Sciatic nerve (tissue), 2 donors: ENCODE measurements around the gene ABHD10. TPM values are rescaled to one million over a fixed set of nuclear protein-coding genes. Genes with fewer than 3 reads are reported as not detected.

Experiments
- ATAC-seq: fragments of 200-7000 bp; cut with Tn5 transposase; one replicate; pipeline ENCODE4 v1.9.1; 2020; ENCODE audit warnings: mild to moderate bottlenecking, moderate library complexity
- DNase-seq: peaks from one replicate; pipeline ENCODE4 v3.0.0-alpha.2; 2020; ENCODE audit warnings: low spot score
- intact Hi-C: fragments of 100-400 bp; cut with DNase I; formaldehyde crosslinking; loops from one replicate; pipeline ENCODE4 v1.14.2; 2022
- total RNA-seq: library from RNA; stranded (reverse); fragmentation: NEBNext Ultra II Directional; extraction: Animal tissue kit (Norgen Biotek cat#: 25700); gene quantifications from one replicate; pipeline ENCODE4 v1.2.1, GENCODE V29; 2021
- donor health status: DM: no; HTN: no; CAD: no.
- donor health status: DM: no; HTN: no; CAD: no.

Gene ABHD10
- 27.3 TPM for total RNA-seq

DNA sequence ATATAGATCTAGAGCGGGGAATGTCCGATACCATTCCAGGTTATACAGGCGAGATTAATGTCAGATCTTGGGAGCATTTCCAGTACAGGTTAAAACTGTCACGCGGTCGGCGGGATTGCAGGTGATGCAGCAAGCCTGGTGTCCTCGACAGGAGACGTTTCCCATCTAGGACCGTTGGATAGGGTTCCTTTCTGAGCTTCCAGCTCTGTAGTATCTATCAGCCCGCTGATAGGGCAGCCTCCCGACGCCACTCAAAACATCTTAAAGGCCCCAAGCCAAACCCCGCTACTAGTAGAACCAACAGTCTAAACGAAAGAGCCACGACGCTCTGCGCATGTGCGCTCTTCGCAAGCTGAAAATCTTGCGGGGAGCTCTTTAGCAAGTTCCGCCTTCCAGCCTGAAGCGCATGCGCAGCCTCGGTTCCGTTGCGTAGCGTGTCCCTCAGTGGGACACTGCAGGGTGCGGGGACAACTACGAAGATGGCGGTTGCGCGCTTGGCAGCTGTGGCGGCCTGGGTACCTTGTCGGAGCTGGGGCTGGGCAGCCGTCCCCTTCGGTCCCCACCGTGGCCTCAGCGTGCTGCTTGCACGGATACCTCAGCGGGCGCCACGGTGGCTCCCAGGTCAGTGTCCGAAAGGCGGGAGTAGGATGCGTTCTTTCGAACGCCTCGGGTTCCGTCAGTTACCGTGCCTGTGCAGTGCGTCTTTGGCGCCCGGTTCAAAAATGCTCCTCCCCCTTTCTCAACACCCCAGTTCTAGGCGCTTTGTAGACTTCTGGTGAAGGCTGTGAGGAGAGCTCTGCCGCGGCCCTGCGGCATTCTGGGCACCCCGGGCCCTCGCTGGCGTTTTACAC lies at the start of gene ABHD10:
Gene ABHD10 (plus strand): TSS at position 444 of the 851 bp plus-strand sequence. CDS start 36 bp downstream, at position 480.
- intact Hi-C loops: no loop called here
- peak; percentile 98 for ATAC-seq
- DNase-seq: peak; percentile 99

DNA sequence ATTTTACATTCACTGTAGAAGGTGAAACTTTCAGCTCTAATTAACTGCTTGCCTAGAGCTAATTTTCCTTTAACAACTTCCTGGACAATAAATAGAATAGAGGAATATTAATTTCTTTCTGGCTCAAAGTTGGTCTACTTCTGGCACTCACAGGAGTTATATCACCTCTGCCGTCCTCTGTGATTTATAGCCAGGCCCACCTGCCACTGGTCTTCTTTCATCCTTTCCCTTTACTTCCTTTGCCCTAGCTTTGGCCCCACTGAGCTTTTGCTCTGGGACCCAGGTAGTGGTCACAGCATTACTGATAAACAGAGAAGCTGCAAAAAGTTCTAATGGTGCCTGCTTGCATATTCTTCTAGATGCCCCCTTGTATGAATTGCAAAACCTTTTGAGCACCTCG lies 49.3 kb upstream of the ABHD10 start:
- intact Hi-C loops: no loop called here
- DNase-seq: no peak
- no peak for ATAC-seq

DNA sequence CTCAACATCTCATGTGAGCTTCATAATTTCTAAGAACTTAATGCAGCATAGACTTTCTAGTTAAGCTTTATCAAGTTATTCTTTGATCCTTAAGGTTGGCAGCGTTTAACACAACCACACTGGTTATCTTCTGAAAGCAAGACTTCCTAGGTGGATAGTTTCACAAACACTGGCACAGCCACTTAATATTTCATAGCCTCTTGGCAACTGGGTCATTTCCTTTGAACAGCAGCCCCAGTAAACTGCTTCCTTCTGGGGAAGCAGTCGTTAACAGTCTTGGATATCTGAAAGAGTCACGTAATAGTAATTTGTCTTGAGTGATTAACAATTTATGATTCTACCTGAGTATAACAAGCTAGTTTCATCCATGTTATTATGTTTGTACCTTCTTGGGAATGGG lies 45.9 kb upstream of the ABHD10 start:
- ATAC-seq: no peak
- DNase-seq: no peak
- intact Hi-C loops: no loop called here

DNA sequence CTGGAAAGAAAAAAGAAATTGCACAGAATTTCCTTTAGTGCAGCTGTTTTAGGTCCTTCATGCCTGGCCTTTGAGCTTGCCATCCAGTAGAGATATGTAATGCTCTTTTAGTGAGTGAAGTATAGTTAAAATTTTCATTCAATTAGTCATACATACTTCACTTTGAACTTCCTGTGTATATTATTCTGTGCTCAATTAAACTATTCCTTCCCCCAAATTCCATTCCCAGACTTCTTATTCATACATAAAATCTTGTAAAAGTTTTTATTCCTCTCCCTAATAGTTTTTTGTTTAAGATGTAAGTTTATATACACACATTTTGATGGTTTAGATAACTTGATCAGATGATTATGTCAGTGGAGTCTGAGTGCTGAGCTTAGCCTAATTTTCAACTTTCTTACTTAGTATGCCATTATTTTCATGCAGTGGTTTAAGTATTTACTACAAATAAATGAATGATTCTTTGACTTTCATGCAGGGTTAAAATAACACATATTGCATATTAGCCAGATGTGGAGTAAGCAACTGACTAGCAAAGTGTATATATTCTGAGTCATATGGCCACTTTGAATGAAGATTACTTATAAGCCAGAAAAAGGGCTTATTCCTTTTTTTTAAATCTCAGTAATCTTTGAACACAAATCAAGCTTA lies 42.5 kb upstream of the ABHD10 start:
- no peak for ATAC-seq
- intact Hi-C loops: no loop called here
- no peak for DNase-seq

DNA sequence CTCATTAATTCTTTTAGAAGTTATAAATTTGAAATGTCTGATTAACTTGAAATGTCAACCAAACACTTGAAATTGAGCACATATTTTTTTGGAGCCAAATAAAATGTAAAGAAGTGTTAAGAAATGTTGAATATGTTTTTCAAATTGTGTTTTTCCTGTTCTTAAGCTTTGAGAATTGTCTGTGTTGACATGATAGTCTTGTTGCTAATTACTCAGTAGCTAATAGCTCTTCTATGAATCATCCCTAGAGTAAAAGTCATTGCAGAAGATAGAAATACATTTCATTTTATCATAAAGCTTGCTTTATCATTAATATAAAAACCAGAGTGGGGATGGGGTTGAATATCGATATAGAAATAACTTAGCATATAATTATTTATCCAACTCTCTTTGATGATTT lies 41.9 kb upstream of the ABHD10 start:
- intact Hi-C loops: no loop called here
- DNase-seq: no peak
- ATAC-seq: no peak

DNA sequence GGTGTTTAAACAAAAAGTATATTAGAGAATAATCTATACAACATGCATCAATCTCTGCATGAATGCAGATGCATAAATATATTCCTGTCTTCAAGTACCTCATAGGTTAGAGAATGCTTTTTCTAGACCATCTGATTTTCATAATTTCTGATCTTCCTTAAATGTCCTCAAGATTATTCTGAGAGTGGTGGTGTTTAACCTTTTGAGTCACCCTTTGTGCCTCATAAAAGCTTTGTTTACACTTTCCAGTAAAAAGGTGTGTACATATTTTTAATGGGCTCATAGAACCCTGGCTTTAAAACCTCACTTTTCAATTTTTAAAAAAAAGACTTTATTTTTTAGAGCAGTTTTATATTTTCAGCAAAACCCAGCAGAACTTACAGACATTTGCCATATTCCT lies 41.0 kb upstream of the ABHD10 start:
- ATAC-seq (no peak), DNase-seq (no peak)
- intact Hi-C loops: no loop called here

DNA sequence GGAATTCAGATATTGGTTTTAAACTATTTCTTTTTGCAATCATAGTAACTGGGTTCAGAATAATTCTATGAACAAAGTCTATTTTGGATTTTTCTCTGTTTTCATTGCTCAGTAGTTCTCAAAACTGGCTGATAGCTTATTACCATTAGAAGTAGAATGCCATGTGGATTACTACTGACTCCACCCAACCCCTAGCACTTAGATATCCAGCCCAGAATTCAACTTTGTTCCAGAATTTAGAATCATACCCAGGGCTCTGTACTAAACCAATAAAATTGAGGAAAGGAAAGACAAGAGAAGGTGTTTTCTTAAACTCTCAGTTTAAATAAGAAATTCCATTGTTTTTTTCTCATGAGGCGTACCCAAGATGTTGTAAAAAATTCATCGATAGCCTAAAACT lies 39.0 kb upstream of the ABHD10 start:
- ATAC-seq: no peak
- intact Hi-C loops: no loop called here
- DNase-seq: no peak

DNA sequence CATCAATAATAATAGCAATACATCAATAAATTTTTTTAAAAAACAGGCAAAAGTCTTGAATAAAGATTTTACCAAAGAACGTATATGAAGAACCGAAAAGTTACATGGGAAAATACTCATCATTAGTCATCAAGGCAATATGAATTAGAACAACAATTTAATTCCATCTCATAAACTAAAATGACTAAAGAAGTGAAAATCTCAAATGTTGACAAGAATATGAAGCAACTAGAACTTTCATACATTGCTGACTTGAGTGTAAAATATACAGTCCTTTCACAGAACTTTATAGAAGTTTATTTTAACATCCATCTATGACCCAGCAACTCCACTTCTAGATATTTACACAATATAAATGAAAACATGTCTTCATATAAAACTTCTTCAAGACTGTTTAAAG lies 35.3 kb upstream of the ABHD10 start:
- no peak for DNase-seq
- intact Hi-C loops: no loop called here
- ATAC-seq: no peak

DNA sequence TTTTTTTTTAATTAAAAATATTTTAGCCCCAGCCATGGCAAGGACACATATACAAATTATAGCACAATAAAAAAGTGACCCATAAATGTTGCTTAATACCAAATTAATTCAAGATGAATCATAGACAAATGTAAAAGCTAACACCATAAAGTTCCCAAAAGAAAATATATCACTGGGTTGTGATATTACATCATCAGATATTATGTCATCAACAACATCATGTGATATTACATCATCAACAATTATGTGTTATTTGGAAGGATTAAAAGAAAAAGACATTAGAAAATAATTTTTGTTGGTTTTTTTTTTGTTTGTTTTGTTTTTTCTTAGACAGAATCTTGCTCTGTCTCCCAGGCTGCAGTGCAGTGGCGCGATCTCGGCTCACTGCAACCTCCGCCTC lies 34.5 kb upstream of the ABHD10 start:
- ATAC-seq (no peak), DNase-seq (no peak)
- intact Hi-C loops: no loop called here

DNA sequence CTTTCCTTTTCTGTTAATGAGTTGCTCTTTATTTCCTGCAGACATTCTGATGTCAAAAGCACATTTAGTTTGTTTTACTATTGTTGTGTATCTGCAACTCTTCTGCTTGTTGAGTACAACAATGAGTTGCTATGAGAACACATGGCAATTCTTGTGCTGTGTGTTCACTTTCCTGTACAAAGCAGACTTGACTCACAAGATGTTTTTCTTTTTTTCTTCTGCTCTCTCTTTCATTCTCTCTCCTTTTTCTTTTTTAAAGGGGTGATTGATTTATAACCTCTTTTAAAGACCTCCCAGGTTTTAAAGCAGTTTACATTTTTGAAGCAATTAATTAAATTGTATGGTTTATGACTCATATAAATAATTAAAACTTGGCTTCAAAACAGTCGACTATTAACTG lies 31.6 kb upstream of the ABHD10 start:
- intact Hi-C loops: no loop called here
- DNase-seq (no peak), ATAC-seq (no peak)

DNA sequence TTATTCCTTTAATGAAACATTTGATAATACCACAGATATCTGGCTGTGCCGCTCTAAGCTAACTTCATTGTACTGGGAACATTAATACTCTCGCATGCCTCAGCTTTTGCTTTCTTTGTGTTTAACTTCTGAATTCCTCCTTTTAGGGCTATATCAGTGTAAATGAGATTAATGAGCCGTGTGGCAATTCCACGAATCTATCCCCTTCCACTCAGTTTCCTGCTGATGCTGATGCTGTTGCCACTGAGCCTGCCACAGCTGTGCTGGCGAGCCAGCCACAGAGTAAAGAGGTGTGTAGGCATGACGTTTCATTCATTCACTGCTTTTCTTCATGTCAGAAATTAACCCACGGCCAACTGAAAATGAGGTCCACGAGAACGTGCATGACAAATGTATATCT lies 30.0 kb upstream of the ABHD10 start:
- intact Hi-C loops: no loop called here
- DNase-seq (no peak), ATAC-seq (no peak)

DNA sequence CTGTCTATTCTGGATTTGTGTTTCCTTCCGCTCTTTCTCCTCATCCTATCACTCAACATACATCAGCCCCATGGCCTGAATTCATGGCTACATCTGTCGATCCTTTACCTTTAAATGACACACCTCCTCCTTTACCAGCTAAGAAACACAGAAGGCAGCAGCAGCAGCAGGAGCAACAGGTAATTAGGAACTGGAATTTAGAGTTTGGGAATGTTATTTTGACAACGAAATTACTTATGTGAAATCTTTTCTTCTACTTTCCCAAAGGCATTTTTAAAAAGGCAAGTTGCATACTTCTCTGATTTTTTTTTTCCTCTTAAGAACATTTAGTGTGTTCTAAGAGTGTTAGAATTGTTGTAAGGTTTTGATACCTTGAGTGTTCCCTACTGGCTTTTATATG lies 29.1 kb upstream of the ABHD10 start:
- no peak for ATAC-seq
- intact Hi-C loops: no loop called here
- DNase-seq: no peak

DNA sequence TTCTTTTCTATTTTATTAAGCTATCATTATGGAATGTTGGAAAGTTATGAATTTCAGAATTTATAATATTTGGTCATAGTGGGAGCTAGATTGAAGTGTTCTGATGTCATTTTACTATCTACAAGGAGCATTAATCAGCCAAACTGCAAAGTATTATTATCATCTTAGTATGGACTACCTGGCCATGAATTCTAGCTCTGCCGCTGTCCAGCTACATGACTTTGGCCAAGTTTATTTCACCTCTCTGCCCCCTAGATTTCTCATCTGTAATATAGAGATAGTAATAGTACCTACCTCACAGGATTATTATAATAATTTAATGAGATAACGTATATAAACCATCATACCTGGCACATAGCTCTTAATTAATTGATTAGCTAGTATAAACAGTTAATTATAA lies 27.8 kb upstream of the ABHD10 start:
- intact Hi-C loops: no loop called here
- no peak for DNase-seq
- ATAC-seq: no peak

DNA sequence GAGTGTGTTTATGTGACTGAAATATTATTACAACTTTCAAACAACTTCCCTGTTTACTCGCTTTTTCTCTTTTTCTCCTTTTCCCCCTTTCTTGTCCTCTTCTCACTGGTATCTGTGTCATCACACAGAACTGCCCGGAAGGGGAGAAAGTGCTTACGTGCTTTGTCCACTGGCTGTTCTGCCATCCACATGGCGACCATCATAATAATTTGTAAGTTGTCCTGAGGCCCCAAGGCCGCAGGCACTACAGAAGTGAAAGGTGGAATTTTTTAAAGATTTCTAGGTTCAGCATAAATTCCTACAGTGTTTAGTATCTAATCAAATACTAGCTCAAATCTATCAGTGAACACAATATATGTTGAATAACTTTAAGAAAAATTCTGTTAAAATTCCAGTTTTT lies 26.7 kb upstream of the ABHD10 start:
- DNase-seq (no peak), ATAC-seq (no peak)
- intact Hi-C loops: no loop called here

DNA sequence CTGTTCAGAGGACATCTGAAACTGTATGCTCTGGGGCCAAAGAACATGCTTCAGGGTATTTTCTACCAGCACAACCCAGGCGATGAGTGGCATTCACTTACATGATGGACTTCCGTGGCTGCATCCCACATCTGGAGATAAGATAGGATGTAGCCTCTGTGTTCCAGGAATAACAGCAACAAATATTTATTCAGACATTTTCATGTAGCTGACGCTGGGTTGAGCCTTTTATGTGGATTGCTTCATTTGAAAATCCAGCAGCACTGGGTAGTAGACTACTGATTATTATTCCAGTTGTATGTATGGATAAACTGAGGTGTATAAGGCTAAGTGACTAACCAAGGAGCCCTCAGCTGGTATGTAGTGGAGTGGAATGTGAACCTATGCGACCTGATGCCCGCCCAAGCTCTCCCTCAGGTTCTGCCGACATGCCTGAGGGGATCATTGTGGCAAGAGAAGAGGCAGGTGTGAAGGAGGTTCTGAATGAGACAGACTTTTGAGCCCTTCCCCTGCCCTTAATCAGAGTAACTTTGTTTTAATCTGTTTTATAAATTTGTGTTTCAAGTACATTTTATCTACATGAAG lies 25.9 kb upstream of the ABHD10 start:
- DNase-seq (no peak), ATAC-seq (no peak)
- intact Hi-C loops: no loop called here

DNA sequence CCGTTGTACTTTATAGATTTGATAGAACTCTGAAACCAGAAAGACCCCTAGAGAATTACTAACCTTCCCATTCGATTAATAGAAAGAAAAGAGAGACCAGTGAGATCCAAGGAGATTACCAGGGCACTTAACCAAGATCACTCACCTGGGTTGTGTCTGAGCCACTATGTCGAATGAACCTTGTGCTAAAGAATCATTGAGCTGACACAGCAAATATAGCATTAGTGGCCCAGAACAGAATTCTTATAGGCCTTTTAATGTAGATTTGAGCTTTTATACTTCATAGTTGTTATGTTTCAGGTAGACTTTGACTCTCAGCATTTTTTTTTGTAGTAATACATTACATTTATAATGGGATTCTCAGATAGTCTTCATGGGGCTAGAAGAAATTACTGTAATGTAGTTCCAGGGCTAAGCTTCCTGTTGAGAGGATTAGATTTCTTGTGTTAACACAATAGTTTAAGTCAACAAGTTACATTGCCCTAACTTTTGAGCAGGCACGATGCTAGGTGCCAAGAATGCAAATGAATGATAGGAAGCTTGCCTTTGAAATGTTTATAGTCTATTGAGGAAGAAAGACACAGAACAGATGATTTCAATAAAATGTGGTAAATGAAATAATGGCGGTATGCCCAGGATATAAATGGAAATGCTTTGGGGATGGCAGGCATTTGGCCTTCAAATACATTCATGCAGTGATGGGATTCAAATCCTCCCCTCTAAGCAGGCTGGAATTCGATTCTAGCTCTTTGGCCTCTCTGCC lies 24.4 kb upstream of the ABHD10 start:
- ATAC-seq (no peak), DNase-seq (no peak)
- intact Hi-C loops: no loop called here

DNA sequence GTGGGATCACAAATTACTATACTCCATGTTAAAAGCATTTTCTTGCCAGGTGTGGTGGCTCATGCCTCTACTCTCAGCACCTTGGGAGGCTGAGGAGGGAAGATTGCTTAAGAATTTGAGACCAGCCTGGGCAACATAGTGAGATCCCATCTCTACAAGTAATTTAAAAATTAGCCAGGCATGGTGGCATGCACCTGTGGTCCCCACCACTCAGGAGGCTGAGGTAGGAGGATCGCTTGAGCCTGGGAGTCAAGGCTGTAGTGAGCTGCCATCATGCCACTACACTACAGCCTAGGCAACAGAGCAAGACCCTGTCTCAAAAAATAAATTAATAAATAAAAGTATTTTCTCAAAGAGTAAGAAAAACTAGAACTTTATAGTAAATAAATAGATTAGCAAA lies 22.9 kb upstream of the ABHD10 start:
- DNase-seq (no peak), ATAC-seq (no peak)
- intact Hi-C loops: no loop called here

DNA sequence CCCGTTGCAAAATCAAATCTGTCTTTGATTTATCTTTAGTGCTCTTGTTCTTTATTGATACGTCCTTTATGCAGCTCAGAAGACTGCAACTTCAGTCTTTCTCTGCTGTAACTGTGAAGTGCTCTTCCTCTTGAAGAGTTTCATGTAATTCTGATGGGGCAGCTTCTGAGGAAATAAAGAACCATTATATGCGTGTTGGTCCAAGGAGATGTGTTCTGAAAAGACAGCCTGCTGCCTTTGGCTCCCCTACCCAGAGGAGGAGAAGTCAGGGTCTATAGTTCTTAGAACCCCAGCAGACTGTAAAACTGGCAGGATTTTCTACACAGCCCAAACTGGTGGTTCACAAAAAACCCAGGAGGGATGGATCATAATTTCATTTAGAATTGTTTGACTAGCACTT lies 22.4 kb upstream of the ABHD10 start:
- ATAC-seq: peak; percentile 30
- DNase-seq: no peak
- intact Hi-C loops: no loop called here

DNA sequence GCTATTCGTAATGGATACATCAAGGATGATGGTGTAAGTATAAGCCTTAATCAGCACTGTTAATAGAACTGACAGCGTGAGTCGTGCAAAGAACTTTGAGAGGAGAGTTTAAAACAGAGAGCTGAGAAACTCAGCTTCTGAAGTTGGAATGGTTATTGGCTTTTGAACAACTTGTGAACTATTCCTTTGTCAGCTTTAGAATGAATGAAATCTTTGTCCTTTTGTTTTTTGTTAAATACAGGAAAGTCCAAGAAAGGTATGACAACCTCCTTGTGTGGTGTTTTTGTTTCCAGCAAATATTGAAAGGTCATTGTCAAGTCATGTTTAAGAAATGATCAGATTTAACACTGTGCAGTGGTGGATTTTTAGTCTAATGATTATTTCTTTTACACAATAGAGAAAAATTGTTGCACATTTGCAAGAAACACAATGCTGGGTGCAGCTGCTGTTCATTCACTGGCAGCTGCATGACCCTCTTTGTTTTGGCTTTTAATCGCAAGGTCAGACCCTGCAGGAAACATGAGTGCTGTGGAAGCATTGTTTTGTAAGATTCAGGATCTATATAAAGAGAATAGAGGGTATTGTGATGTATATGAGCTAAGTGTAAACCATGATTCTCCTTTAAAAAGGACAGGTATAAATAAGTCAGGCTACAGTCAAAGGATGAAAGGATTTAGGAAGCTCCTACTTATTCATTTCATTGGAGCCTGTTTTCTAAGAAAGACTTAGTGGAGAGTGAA lies 21.7 kb upstream of the ABHD10 start:
- no peak for DNase-seq
- ATAC-seq: no peak
- intact Hi-C loops: no loop called here
